Kidney glomerular epithelial cell (primary cell): ENCODE data around the gene GHSR.

Experiments used
- DNase-seq: peaks from one replicate; lab custom pipeline; 2025; lab: John Stamatoyannopoulos, UW

Gene GHSR

GRCh38 chr3:172447611-172448579 is at the start of gene GHSR:
TSS of gene GHSR (minus strand) at chr3:172448456. CDS start at chr3:172448413, 43 bp downstream.
- DNase-seq, result no peak

- DNase-seq, result peak; percentile 73
These were observed 42.0 kb upstream of the GHSR start for GRCh38 chr3:172490198-172490669.

GRCh38 chr3:172478116-172478515 is 29.9 kb upstream of the GHSR start:
- no peak for DNase-seq

- no peak for DNase-seq
These were observed 28.1 kb upstream of the GHSR start for GRCh38 chr3:172476347-172476746.

- DNase-seq, result no peak
These were observed 27.4 kb upstream of the GHSR start for GRCh38 chr3:172475703-172476102.

- DNase-seq, result no peak
These were observed 23.6 kb upstream of the GHSR start for GRCh38 chr3:172471903-172472302.

- no peak for DNase-seq
These were observed 22.3 kb upstream of the GHSR start for GRCh38 chr3:172470588-172470987.

- peak; percentile 62 for DNase-seq
These were observed 19.0 kb upstream of the GHSR start for GRCh38 chr3:172467170-172467824.

- DNase-seq, result no peak
These were observed 18.4 kb upstream of the GHSR start for GRCh38 chr3:172466553-172467130.

GRCh38 chr3:172465281-172465680 is 17.0 kb upstream of the GHSR start:
- no peak for DNase-seq

- DNase-seq, result no peak
These were observed 16.1 kb upstream of the GHSR start for GRCh38 chr3:172464306-172464705.

- DNase-seq, result peak; percentile 2
These were observed 13.4 kb upstream of the GHSR start for GRCh38 chr3:172461530-172462138.

- DNase-seq, result no peak
These were observed 8.1 kb upstream of the GHSR start for GRCh38 chr3:172456404-172456803.

- DNase-seq, result no peak
These were observed 5.9 kb upstream of the GHSR start for GRCh38 chr3:172454180-172454579.

GRCh38 chr3:172449466-172450149 is 1.4 kb upstream of the GHSR start:
- peak; percentile 30 for DNase-seq

- DNase-seq, result no peak
These were observed 607 bp upstream of the GHSR start for GRCh38 chr3:172448661-172449465.

GRCh38 chr3:172446198-172446597 is 2.1 kb downstream of the GHSR start:
- no peak for DNase-seq

GRCh38 chr3:172444821-172445220 is 3.4 kb downstream of the GHSR start:
- DNase-seq, result no peak

- DNase-seq, result no peak
These were observed 5.7 kb downstream of the GHSR start for GRCh38 chr3:172442606-172443005.

GRCh38 chr3:172441581-172441980 is 6.7 kb downstream of the GHSR start:
- no peak for DNase-seq

GRCh38 chr3:172438186-172438585 is 10.1 kb downstream of the GHSR start:
- DNase-seq, result no peak
